RPMI7951 (cell line): ENCODE data around the gene PTPN2. TPM values are rescaled to one million over a fixed set of nuclear protein-coding genes. Genes with fewer than 3 reads are reported as not detected.
"Not testable (repeated sequence)": the region's sequence is repeated elsewhere in the genome, so short reads cannot be mapped to it uniquely, and the experiment has no call there.

ENCODE experiments used
- DNase-seq: peaks from one replicate; pipeline ENCODE4 v3.0.0-alpha.2; 2012; ENCODE audit warnings: low read depth
- total RNA-seq: library from RNA; depleted of rRNA; stranded (reverse); fragments of >200 nt; shearing (Covaris generic); gene quantifications from 2 replicates; pipeline ENCODE4 v1.2.3, GENCODE V29; 2014

Gene PTPN2
- total RNA-seq, 1 experiment from 2014 or later, result 19.9 TPM

GRCh38 chr18:12825230-12825629, 58.8 kb downstream of the PTPN2 start:
- DNase-seq, result no peak

GRCh38 chr18:12823892-12824291, 60.1 kb downstream of the PTPN2 start:
- no peak for DNase-seq

- no peak for DNase-seq
These were observed 62.6 kb downstream of the PTPN2 start for GRCh38 chr18:12821408-12821807.

GRCh38 chr18:12820506-12820905, 63.5 kb downstream of the PTPN2 start:
- DNase-seq, result no peak

GRCh38 chr18:12819841-12820240, 64.2 kb downstream of the PTPN2 start:
- no peak for DNase-seq

- no peak for DNase-seq
These were observed 64.7 kb downstream of the PTPN2 start for GRCh38 chr18:12819322-12819721.

- no peak for DNase-seq
These were observed 65.8 kb downstream of the PTPN2 start for GRCh38 chr18:12818243-12818642.

GRCh38 chr18:12816451-12816850, 67.6 kb downstream of the PTPN2 start:
- DNase-seq, result no peak

GRCh38 chr18:12811191-12811950, 72.7 kb downstream of the PTPN2 start:
- peak; percentile 13 for DNase-seq

- no peak for DNase-seq
These were observed 80.7 kb downstream of the PTPN2 start for GRCh38 chr18:12803069-12803936.

GRCh38 chr18:12802538-12802937, 81.5 kb downstream of the PTPN2 start:
- DNase-seq, result no peak

GRCh38 chr18:12796448-12796847, 87.6 kb downstream of the PTPN2 start:
- DNase-seq, result no peak

GRCh38 chr18:12791610-12792009, 92.4 kb downstream of the PTPN2 start:
- DNase-seq, result no peak

GRCh38 chr18:12786669-12787068, 97.4 kb downstream of the PTPN2 start:
- DNase-seq, result no peak

- no peak for DNase-seq
These were observed 100.5 kb downstream of the PTPN2 start for GRCh38 chr18:12783524-12783923.

GRCh38 chr18:12782521-12782920, 101.5 kb downstream of the PTPN2 start:
- no peak for DNase-seq

- DNase-seq, result no peak
These were observed 104.6 kb downstream of the PTPN2 start for GRCh38 chr18:12779456-12779855.

GRCh38 chr18:12779043-12779442, 105.0 kb downstream of the PTPN2 start:
- no peak for DNase-seq

- no peak for DNase-seq
These were observed 106.5 kb downstream of the PTPN2 start for GRCh38 chr18:12777500-12777944.

- DNase-seq, result no peak
These were observed 107.1 kb downstream of the PTPN2 start for GRCh38 chr18:12776821-12777471.

GRCh38 chr18:12776415-12776814, 107.6 kb downstream of the PTPN2 start:
- DNase-seq, result not testable (repeated sequence)

GRCh38 chr18:12774982-12775381, 109.1 kb downstream of the PTPN2 start:
- no peak for DNase-seq
